SU-DHL-6 (cell line): ENCODE measurements around the gene EHD4.

Source experiments
- H2AFZ ChIP-seq: fragments of 200-600 bp; sonication (generic); 2 replicates; pipeline ENCODE4 v1.6.1; 2014; ENCODE audit warnings: low read depth, mild to moderate bottlenecking, moderate library complexity, mixed read lengths, antibody characterized with exemption, low read length; ENCODE audit not compliant: severe bottlenecking
- H3F3A ChIP-seq: fragments of 200-600 bp; shearing (Covaris generic); 2 replicates; pipeline ENCODE4 v1.6.0; 2016; ENCODE audit warnings: antibody characterized with exemption, mild to moderate bottlenecking; ENCODE audit not compliant: insufficient read depth
- H3K27ac ChIP-seq: fragments of 200-600 bp; sonication (generic); 2 replicates; pipeline ENCODE4 v1.5.1; 2016; ENCODE audit warnings: low read depth, mild to moderate bottlenecking, low read length, moderate library complexity, mixed read lengths
- H3K27me3 ChIP-seq: fragments of 200-600 bp; sonication (generic), shearing (Covaris generic); 2 replicates; pipeline ENCODE4 v1.6.0; 2014; ENCODE audit warnings: mild to moderate bottlenecking, low read length
- H3K36me3 ChIP-seq: fragments of 200-600 bp; sonication (generic); 2 replicates; pipeline ENCODE4 v1.6.1; 2014; ENCODE audit warnings: mild to moderate bottlenecking, low read length, mixed read lengths
- H3K4me2 ChIP-seq: fragments of 300-600, 200-600 bp; shearing (Covaris generic), sonication (generic); 2 replicates; pipeline ENCODE4 v1.6.0; 2014; ENCODE audit warnings: low read length, low read depth, mild to moderate bottlenecking; ENCODE audit not compliant: poor library complexity, severe bottlenecking
- H3K4me3 ChIP-seq: fragments of 200-600 bp; sonication (generic); 2 replicates; pipeline ENCODE4 v1.5.1; 2014; ENCODE audit warnings: antibody characterized with exemption, low read length, mild to moderate bottlenecking, mixed read lengths; ENCODE audit not compliant: insufficient read depth, poor library complexity, severe bottlenecking
- H3K79me2 ChIP-seq: fragments of 200-600 bp; sonication (generic); 2 replicates; pipeline ENCODE4 v1.6.1; 2014; ENCODE audit warnings: mild to moderate bottlenecking, low read length, moderate library complexity; ENCODE audit not compliant: insufficient read depth
- H3K9ac ChIP-seq: fragments of 200-600 bp; sonication (generic); 2 replicates; pipeline ENCODE4 v1.7.0; 2014; ENCODE audit warnings: mild to moderate bottlenecking, low read length
- H3K9me2 ChIP-seq: fragments of 200-600 bp; sonication (generic); replicated peaks from 2 replicates; pipeline ENCODE4 v1.6.1; 2014; ENCODE audit warnings: low read length; ENCODE audit not compliant: insufficient read depth
- H3K9me3 ChIP-seq: fragments of 200-600 bp; sonication (generic); 2 replicates; pipeline ENCODE4 v1.6.1; 2014; ENCODE audit warnings: low read length, mixed read lengths; ENCODE audit not compliant: insufficient read depth
- H4K20me1 ChIP-seq: fragments of 200-600 bp; sonication (generic); 2 replicates; pipeline ENCODE4 v1.6.1; 2014; ENCODE audit warnings: low read depth, mild to moderate bottlenecking, antibody characterized with exemption, low read length, moderate library complexity, mixed read lengths
- EZH2phosphoT487 ChIP-seq: fragments of 200-600 bp; sonication (generic), shearing (Covaris generic); conservative IDR thresholded peaks from 2 replicates; pipeline ENCODE4 v1.6.1; 2018; ENCODE audit warnings: mild to moderate bottlenecking, antibody characterized with exemption, low read length, moderate library complexity, mixed read lengths
- TF ChIP-seq, protein P1 (sequence below): fragments of 200-600 bp; sonication (generic); IDR thresholded peaks from one replicate; pipeline ENCODE4 v1.5.1; 2017; ENCODE audit warnings: antibody characterized with exemption, mild to moderate bottlenecking, low read length, moderate library complexity; ENCODE audit not compliant: insufficient read depth, poor library complexity, severe bottlenecking

EHD4 gene

GRCh38 chr15:41900526-41901380, 71.6 kb downstream of the EHD4 start:
- no peaks in the 10 kb centered on the region for H3K27me3 ChIP-seq
- H3K4me2 ChIP-seq, result no peak overlapping the region
- no peak overlapping the region for H3K9ac ChIP-seq
- no peaks in the 10 kb centered on the region for H4K20me1 ChIP-seq
- no peak overlapping the region for H3K27ac ChIP-seq
- H3F3A ChIP-seq, result no peaks in the 10 kb centered on the region
- H3K9me3 ChIP-seq, result peaks cover 2% of the 10 kb centered on the region; the same call in 1 of the 2 replicates
- H3K9me2 ChIP-seq, result no peaks in the 10 kb centered on the region
- no peak overlapping the region for H2AFZ ChIP-seq
- no peak overlapping the region for H3K4me3 ChIP-seq
- no peaks in the 10 kb centered on the region for H3K79me2 ChIP-seq
- H3K36me3 ChIP-seq, result no peaks in the 10 kb centered on the region
- no peak for TF ChIP-seq EZH2phosphoT487
- TF ChIP-seq, protein P1, sequence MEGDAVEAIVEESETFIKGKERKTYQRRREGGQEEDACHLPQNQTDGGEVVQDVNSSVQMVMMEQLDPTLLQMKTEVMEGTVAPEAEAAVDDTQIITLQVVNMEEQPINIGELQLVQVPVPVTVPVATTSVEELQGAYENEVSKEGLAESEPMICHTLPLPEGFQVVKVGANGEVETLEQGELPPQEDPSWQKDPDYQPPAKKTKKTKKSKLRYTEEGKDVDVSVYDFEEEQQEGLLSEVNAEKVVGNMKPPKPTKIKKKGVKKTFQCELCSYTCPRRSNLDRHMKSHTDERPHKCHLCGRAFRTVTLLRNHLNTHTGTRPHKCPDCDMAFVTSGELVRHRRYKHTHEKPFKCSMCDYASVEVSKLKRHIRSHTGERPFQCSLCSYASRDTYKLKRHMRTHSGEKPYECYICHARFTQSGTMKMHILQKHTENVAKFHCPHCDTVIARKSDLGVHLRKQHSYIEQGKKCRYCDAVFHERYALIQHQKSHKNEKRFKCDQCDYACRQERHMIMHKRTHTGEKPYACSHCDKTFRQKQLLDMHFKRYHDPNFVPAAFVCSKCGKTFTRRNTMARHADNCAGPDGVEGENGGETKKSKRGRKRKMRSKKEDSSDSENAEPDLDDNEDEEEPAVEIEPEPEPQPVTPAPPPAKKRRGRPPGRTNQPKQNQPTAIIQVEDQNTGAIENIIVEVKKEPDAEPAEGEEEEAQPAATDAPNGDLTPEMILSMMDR, result no peak

DNA sequence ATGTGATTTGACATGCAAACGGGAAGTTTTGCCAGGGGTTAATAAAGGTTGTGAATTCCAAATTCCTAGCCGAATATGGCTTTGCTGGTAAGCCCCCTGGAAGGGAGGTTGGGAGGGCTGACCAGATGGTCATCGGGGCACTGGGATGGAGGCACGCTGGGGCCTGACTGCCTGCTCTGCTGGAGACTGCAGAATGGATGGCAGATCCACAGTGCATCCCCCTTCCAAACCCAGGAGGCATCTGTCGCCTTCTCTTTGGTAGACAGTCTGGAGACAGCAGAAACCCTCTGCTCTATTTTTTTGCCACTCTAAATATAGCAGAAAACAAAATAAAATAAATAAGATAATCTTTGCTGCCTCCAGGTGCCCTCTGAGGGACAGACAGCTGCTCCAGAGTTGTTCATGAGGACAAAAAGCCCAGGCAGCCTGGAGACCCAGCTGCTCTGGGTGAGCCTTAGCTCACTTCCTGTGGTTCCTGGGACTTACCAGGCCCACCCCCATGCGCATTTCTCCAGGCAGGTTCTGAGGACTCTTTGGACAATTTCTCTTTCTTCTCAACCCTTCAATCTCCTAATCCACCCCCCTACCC, 72.4 kb downstream of the EHD4 start:
- H3K27ac ChIP-seq, result no peak overlapping the region
- no peak overlapping the region for H2AFZ ChIP-seq
- no peak overlapping the region for H3K9ac ChIP-seq
- TF ChIP-seq EZH2phosphoT487, result no peak
- TF ChIP-seq, protein P1, result no peak
- no peak overlapping the region for H3K4me2 ChIP-seq
- no peaks in the 10 kb centered on the region for H3K9me3 ChIP-seq
- no peaks in the 10 kb centered on the region for H3K79me2 ChIP-seq
- H3K4me3 ChIP-seq, result no peak overlapping the region
- no peaks in the 10 kb centered on the region for H3K27me3 ChIP-seq
- H4K20me1 ChIP-seq, result no peaks in the 10 kb centered on the region
- no peaks in the 10 kb centered on the region for H3F3A ChIP-seq
- no peaks in the 10 kb centered on the region for H3K9me2 ChIP-seq
- no peaks in the 10 kb centered on the region for H3K36me3 ChIP-seq

- Histone ChIP-seq H3K27ac (no peak overlapping the region), H3K27me3 (no peaks in the 10 kb centered on the region), H3K9ac (no peak overlapping the region), H3K9me3 (no peaks in the 10 kb centered on the region), H3K79me2 (no peaks in the 10 kb centered on the region), H4K20me1 (no peaks in the 10 kb centered on the region), H3K9me2 (no peaks in the 10 kb centered on the region), H3K4me3 (no peak overlapping the region), H3K36me3 (no peaks in the 10 kb centered on the region), H3F3A (no peaks in the 10 kb centered on the region), H3K4me2 (no peak overlapping the region), H2AFZ (no peak overlapping the region)
- TF ChIP-seq EZH2phosphoT487, result no peak
- TF ChIP-seq, protein P1, result no peak
These were observed 75.0 kb downstream of the EHD4 start for GRCh38 chr15:41897363-41897799.
